ENCODE measurements around the gene NLRP12.
"Not testable (repeated sequence)": the region's sequence is repeated elsewhere in the genome, so short reads cannot be mapped to it uniquely, and the experiment has no call there.

- not testable (repeated sequence) for TF ChIP-seq BMI1 (IDR thresholded peaks at IDR 0.05; ENCODE audit: borderline replicate concordance); IKZF1 (conservative IDR thresholded peaks at IDR 0.05); SIX5 (IDR thresholded peaks at IDR 0.05; ENCODE audit: low read depth, low read length, severe bottlenecking)
These were observed 65.1 kb downstream of the NLRP12 start for GRCh38 chr19:53758991-53759390.

All from GM12878 (cell line).